Right renal pelvis (tissue), 4 donors: ENCODE data around the gene RASSF7. TPM values are rescaled to one million over a fixed set of nuclear protein-coding genes. Genes with fewer than 3 reads are reported as not detected.

Source experiments
- DNase-seq, 4 donors: peaks; one replicate each; pipeline ENCODE4 v3.0.0-alpha.2; 2013; ENCODE audit warnings: low read depth in 4 of 4, low spot score in 3 of 4, missing footprints in 1 of 4
- polyA plus RNA-seq, 4 donors: library from polyadenylated mRNA; unstranded; fragments of 120-200 nt; gene quantifications; one replicate each; pipeline ENCODE4 v1.2.1, GENCODE V29; 2013; ENCODE audit not compliant: insufficient read length in 4 of 4

Gene RASSF7
- polyA plus RNA-seq, 4 donors, result 42.7 to 68.7 (median 45.2) TPM

- no peak for DNase-seq
Observed at GRCh38 chr11:605286-606129, 44.7 kb downstream of the RASSF7 start.

- no peak for DNase-seq
Observed at GRCh38 chr11:606245-606644, 45.5 kb downstream of the RASSF7 start.

- DNase-seq, result no peak
Observed at GRCh38 chr11:607020-607780, 46.4 kb downstream of the RASSF7 start.

- DNase-seq, result no peak
Observed at GRCh38 chr11:607971-608659, 47.3 kb downstream of the RASSF7 start.

- DNase-seq, result no peak
Observed at GRCh38 chr11:608791-609251, 48.1 kb downstream of the RASSF7 start.

- DNase-seq, result no peak
Observed at GRCh38 chr11:609341-609811, 48.6 kb downstream of the RASSF7 start.

GRCh38 chr11:610146-610801 lies 49.5 kb downstream of the RASSF7 start:
- no peak for DNase-seq

- DNase-seq, result no peak
Observed at GRCh38 chr11:611001-611996, 50.5 kb downstream of the RASSF7 start.

GRCh38 chr11:612201-612960 lies 51.6 kb downstream of the RASSF7 start:
- no peak for DNase-seq

GRCh38 chr11:612961-613300 lies 52.2 kb downstream of the RASSF7 start:
- DNase-seq, result no peak

- DNase-seq, result no peak
Observed at GRCh38 chr11:613369-613968, 52.7 kb downstream of the RASSF7 start.

Other genes with a start within 250 kb of the RASSF7 start
- 10 to 100 TPM; 34.1 to 44.9 (median 39.9) TPM for gene IFITM1, start 246.9 kb upstream of the RASSF7 start, polyA plus RNA-seq
- 100 to 1,000 TPM; 400 to 486 (median 421) TPM for gene IFITM3, start 240.1 kb upstream of the RASSF7 start, polyA plus RNA-seq
- 10 to 100 TPM; 57.3 to 83.9 (median 61.4) TPM for gene B4GALNT4, start 191.5 kb upstream of the RASSF7 start, polyA plus RNA-seq
- gene PKP3, start 166.8 kb upstream of the RASSF7 start, polyA plus RNA-seq, result 1 to 10 TPM; 4.0 to 7.4 (median 5.2) TPM
- gene SIGIRR, start 146.0 kb upstream of the RASSF7 start, polyA plus RNA-seq, result 10 to 100 TPM; 33.4 to 64.4 (median 36.7) TPM
- 10 to 100 TPM in 1 of 4 donors, 1 to 10 TPM in 3; 7.8 to 12.7 (median 9.6) TPM for gene ANO9, start 119.0 kb upstream of the RASSF7 start, polyA plus RNA-seq
- gene PTDSS2, start 110.7 kb upstream of the RASSF7 start, polyA plus RNA-seq, result 10 to 100 TPM; 30.1 to 41.4 (median 32.5) TPM
- 100 to 1,000 TPM in 1 of 4 donors, 10 to 100 TPM in 3; 80.9 to 120 (median 86.6) TPM for gene RNH1, start 53.7 kb upstream of the RASSF7 start, polyA plus RNA-seq
- 10 to 100 TPM; 39.5 to 57.2 (median 41.2) TPM for gene HRAS, start 25.4 kb upstream of the RASSF7 start, polyA plus RNA-seq
- 1 to 10 TPM; 3.3 to 5.2 (median 4.1) TPM for gene LRRC56, start 23.4 kb upstream of the RASSF7 start, polyA plus RNA-seq
- 1 to 10 TPM; 2.8 to 5.9 (median 3.6) TPM for gene LMNTD2, start 232 bp upstream of the RASSF7 start, polyA plus RNA-seq
- 10 to 100 TPM; 21.1 to 27.4 (median 21.9) TPM for gene PHRF1, start 15.5 kb downstream of the RASSF7 start, polyA plus RNA-seq
- gene IRF7, start 55.0 kb downstream of the RASSF7 start, polyA plus RNA-seq, result 10 to 100 TPM in 1 of 4 donors, 1 to 10 TPM in 3; 8.1 to 12.4 (median 8.4) TPM
- gene CDHR5, start 64.0 kb downstream of the RASSF7 start, polyA plus RNA-seq, result 10 to 100 TPM; 31.8 to 49.2 (median 42.9) TPM
- gene SCT, start 66.2 kb downstream of the RASSF7 start, polyA plus RNA-seq, result 1 to 10 TPM; 1.2 to 3.5 (median 1.9) TPM
- gene DRD4, start 76.3 kb downstream of the RASSF7 start, polyA plus RNA-seq, result 1 to 10 TPM; 1.7 to 5.7 (median 2.1) TPM
- 10 to 100 TPM; 36.3 to 55.9 (median 46.3) TPM for gene DEAF1, start 134.3 kb downstream of the RASSF7 start, polyA plus RNA-seq
- gene TMEM80, start 134.8 kb downstream of the RASSF7 start, polyA plus RNA-seq, result 10 to 100 TPM; 37.4 to 45.2 (median 42.2) TPM
- 100 to 1,000 TPM in 3 of 4 donors, 10 to 100 TPM in 1; 94.5 to 147 (median 112) TPM for gene EPS8L2, start 145.3 kb downstream of the RASSF7 start, polyA plus RNA-seq
- gene TALDO1, start 186.5 kb downstream of the RASSF7 start, polyA plus RNA-seq, result 100 to 1,000 TPM; 132 to 146 (median 135) TPM
- gene GATD1, start 216.5 kb downstream of the RASSF7 start, polyA plus RNA-seq, result 10 to 100 TPM; 70.9 to 97.2 (median 74.7) TPM
- under 1 TPM; 0.36 to 0.96 (median 0.54) TPM for gene CEND1, start 229.1 kb downstream of the RASSF7 start, polyA plus RNA-seq
- gene SLC25A22, start 237.3 kb downstream of the RASSF7 start, polyA plus RNA-seq, result 10 to 100 TPM; 14.3 to 19.3 (median 14.7) TPM
- gene PIDD1, start 244.3 kb downstream of the RASSF7 start, polyA plus RNA-seq, result 10 to 100 TPM in 1 of 4 donors, 1 to 10 TPM in 3; 7.5 to 14.9 (median 8.7) TPM
- 1,000 to 10,000 TPM in 2 of 4 donors, 100 to 1,000 TPM in 2; 857 to 1,329 (median 1,011) TPM for gene RPLP2, start 249.0 kb downstream of the RASSF7 start, polyA plus RNA-seq